Thyroid gland (tissue), 4 donors: ENCODE measurements around the gene LILRA2.

Experiments
- CTCF ChIP-seq, 6 experiments: fragments of 200-600 bp in 3 of 6; fragments of 450-650 bp in 3 of 6; sonication (generic) in 3 of 6; IDR thresholded peaks; one replicate each; pipeline ENCODE4 v1.5.1; 2016 to 2019; ENCODE audit warnings: antibody characterized with exemption in 6 of 6, mild to moderate bottlenecking in 2 of 6, inconsistent platforms in 1 of 6, moderate library complexity in 1 of 6
- POLR2A ChIP-seq, 2 donors: fragments of 450-650 bp; IDR thresholded peaks; one replicate each; pipeline ENCODE4 v1.6.1; 2017; ENCODE audit warnings: antibody characterized with exemption in 2 of 2, mild to moderate bottlenecking in 2 of 2, moderate library complexity in 1 of 2

GRCh38 chr19:54558339-54558738, 15.3 kb upstream of the LILRA2 start:
- TF ChIP-seq POLR2A (IDR thresholded peaks at IDR 0.05) = no peak
- no peak for TF ChIP-seq CTCF (IDR thresholded peaks at IDR 0.05)
